GM18508 (cell line): Measurements from ENCODE around the gene PCDHA1.

ENCODE experiments used
- ATAC-seq: cut with Tn5 transposase; IDR thresholded peaks from one replicate; pipeline ENCODE4 v1.9.1; 2021; ENCODE audit warnings: moderate number of reproducible peaks; ENCODE audit not compliant: insufficient read depth, unreplicated experiment

Gene PCDHA1

GRCh38 chr5:140883373-140883772 is 97.4 kb downstream of the PCDHA1 start:
- no peak for ATAC-seq

- ATAC-seq, result no peak
Observed at GRCh38 chr5:140883927-140884697, 98.2 kb downstream of the PCDHA1 start.

DNA sequence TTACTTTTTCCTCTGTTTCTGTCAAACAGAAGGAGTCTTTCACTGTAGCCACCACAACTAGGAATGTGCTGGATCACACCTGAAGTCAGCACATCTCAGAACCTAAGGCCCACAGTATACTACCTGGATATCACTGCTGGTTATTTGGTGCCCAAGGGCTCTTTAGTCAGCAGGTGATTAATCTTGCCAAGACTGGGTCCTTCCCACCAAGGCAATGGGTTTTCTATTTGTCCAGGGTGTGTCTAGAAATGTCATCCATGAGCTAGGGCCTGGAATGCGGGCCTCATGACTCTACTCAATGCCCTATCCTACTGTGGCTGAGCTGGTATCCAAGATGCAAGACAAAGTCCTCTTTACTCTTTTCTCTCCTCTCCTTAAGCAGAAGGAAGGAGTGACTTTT is 130.4 kb downstream of the PCDHA1 start:
- no peak for ATAC-seq

DNA sequence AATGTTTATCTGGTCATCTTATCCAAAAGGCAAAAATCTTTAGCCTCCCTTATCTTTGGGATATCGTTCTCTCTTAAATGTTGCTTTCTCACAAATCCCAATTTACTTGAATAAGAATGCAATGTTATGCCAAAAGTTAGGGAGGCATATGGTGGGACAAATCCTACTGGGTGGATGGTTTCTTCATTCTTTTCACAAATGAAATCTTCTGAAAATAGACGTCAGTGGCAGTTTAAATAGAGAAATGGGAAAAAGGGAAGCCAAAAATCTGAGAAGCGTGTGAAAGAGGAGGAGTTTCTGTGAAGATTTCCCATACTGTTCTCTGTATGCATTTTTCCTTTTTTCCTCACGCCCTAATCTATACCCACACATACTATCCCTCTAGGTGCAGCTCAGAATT is 137.7 kb downstream of the PCDHA1 start:
- no peak for ATAC-seq

GRCh38 chr5:140925806-140926442 is 140.0 kb downstream of the PCDHA1 start, which contains the start of gene PCDHAC1:
PCDHAC1 (plus strand) TSS chr5:140926299; CDS start chr5:140926893, 594 bp downstream.
- ATAC-seq, result no peak

DNA sequence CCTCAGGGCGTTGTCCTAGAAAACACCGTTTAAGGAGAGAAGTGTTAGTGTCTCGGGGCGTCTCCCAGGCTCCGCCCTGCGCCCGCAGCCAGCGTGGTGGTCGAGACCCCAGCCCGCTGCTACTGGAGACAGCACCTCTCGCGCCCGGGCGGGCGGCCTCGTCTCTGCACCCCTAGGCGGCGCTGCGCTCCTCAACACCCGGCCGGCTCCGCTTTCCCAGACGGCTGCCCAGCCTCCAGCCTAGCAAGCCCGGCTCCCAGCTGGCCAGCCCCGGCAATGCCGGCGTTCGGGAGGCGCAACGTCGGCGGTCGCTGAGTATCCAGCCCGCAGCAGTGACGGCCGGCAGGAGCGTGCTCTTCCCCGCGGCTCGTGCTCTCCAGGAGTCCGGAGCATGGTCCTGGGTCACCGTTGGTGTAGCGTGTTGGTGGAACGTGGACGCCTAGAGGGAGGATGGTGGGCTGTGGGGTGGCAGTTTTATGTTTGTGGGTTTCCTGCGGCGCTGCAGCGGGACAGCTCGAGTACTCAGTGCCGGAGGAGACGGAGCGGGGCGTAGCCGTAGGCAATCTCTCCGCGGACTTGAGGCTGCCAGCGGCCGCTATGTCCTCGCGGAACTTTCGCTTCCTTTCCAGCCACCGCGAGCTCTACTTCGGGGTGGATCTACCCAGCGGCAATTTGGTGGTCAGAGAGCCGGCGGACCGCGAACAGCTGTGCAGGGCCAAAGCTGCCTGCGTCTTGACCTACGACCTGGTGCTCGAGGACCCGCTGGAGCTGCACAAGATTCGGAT is 140.7 kb downstream of the PCDHA1 start:
- ATAC-seq, result no peak

- ATAC-seq, result no peak
Observed at GRCh38 chr5:140927228-140927573, 141.3 kb downstream of the PCDHA1 start.

DNA sequence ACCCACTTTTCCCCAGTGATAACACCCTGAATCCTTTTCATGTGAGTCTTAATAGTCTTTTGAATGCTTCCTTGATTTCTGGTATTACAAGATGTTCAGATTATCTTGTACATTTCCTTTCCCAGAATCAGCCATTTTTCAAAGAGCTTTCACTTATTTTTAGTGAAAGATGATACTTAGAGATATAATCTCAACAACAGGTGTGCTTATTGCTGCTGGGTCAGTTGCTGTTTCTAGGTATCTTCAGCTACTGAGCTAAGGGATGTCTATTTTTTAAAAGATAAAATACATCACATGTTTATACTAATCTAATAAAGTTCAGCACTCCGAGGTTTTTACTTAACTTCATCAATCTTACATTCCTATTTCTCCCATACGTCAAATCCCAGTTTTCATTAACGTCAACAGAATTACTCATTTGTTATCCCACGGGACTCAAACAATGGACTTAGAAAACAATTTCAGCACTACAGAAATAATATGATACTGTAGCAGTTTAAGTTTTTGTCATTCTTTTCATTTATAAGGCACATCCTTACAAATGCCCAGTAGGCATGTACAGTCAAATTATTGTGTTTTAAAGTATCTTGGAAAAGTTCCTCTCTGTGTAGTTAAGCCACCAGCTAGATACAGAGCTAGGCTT is 149.1 kb downstream of the PCDHA1 start:
- ATAC-seq, result no peak

DNA sequence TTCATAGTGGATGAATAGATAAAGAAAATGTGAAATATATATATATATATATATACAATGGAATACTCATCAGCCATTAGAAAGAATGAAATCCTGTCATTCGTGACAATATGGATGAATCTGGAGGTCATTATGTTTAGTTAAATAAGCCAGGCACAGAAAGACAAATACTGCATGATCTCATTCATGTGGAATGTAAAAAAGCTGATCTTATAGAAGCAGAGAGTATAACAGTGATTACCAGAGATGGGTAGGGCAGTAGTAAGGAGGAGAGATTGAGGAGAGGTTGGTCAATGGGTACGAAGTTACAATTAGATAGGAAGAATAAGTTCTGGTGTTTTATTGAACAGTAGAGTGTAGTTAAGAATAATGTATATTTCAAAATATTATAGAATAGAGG is 160.6 kb downstream of the PCDHA1 start:
- ATAC-seq, result no peak

DNA sequence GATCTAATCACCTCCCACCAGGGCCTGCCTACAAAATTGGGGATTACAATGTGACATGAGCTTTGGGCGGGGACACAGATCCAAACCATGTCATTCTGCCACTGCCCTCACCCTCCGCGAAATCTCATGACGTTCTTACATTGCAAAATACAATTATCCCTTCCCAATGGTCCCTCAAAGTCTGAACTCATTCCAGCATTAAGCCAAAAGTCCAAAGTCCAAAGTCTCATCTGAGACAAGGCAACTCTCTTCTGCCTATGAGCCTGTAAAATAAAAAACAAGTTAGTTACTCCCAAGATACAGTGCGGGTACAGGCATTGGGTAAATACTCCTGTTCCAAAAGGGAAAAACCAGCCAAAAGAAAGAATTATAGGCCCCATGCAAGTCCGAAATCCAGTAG is 165.7 kb downstream of the PCDHA1 start:
- no peak for ATAC-seq

DNA sequence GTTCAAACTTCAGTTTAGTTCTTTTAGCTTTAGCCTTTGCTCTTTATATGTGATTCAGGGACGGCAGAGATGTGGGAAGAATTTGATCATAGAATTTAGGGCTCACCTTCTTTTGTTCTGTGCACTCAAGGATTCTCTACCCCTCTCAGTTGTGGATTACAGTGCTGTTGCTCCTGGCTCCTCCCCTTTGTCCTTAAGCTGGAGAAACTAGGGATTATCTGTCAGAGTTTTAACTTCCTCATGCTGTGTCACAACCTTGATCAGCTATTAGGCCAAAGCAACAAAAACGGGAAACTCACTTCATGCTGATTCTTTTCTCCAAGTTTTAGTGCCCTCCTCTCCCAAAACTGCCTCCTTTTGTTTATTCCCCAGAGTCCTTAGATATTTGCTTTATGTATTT is 167.3 kb downstream of the PCDHA1 start:
- no peak for ATAC-seq

GRCh38 chr5:140962190-140962589 is 176.2 kb downstream of the PCDHA1 start:
- no peak for ATAC-seq

DNA sequence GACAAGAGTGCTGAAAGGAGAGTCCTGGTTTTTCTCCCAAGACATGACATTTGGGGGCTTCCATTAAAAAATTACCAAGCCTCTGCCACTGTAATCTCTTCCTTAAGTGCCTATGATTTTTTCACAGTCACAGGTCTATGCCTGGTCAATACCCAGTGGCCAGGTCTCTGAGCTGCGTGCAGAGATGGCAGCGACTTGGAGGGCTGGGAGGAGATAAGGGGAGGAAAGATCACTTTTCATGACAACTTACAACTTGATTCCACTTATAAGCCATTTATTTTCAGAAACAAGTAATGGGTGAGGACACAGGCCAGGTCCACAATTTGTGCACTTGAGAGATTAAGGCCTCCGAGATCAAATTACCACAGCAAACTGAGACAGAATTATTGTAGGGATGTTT is 178.4 kb downstream of the PCDHA1 start:
- ATAC-seq, result no peak

GRCh38 chr5:140965905-140966292 is 180.0 kb downstream of the PCDHA1 start:
- no peak for ATAC-seq

GRCh38 chr5:140966293-140967225 is 180.6 kb downstream of the PCDHA1 start, which contains the start of gene PCDHAC2:
PCDHAC2 (plus strand) TSS chr5:140966476; CDS start chr5:140966767, 291 bp downstream.
- no peak for ATAC-seq

DNA sequence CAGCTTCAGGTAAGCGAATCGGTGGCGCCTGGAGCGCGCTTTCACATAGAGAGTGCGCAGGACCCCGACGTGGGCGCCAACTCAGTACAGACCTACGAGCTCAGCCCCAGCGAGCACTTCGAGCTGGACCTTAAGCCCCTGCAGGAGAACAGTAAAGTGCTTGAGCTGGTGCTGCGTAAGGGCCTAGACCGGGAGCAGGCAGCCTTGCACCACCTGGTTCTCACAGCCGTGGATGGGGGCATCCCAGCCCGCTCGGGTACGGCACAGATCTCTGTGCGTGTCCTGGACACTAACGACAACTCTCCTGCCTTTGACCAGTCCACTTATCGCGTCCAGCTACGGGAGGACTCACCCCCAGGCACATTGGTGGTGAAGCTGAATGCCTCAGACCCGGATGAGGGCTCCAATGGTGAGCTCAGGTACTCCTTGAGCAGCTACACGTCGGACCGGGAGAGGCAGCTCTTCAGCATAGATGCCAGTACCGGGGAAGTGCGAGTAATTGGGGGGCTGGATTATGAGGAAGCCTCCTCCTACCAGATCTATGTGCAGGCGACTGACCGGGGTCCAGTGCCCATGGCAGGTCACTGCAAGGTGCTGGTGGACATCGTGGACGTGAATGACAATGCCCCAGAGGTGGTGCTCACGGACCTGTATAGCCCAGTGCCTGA is 181.4 kb downstream of the PCDHA1 start:
- ATAC-seq, result no peak

DNA sequence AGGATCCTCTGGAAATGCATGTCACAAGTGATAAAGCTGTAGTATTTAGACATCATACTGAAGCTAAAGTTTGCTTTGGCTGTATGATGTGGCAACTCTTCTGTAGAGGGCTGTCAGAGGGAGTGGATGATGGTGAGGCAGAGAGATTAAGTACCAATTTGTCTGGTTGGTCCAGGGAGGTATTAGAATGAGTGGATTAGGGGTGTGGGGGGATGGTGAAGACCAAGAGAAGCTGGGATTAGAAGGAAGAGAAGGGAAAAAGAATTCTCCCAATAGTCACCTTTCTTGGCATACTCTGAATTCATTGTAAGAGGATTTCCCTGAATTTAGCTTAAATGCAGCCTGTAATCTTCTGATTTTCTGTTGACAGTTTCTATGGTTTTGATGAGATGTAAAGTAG is 183.9 kb downstream of the PCDHA1 start:
- no peak for ATAC-seq

- no peak for ATAC-seq
Observed at GRCh38 chr5:140973550-140973949, 187.6 kb downstream of the PCDHA1 start.

- ATAC-seq, result no peak
Observed at GRCh38 chr5:140977003-140977402, 191.1 kb downstream of the PCDHA1 start.
